Endothelial cell of umbilical vein (primary cell): ENCODE measurements around the gene FOXC1. TPM values are rescaled to one million over a fixed set of nuclear protein-coding genes. Genes with fewer than 3 reads are reported as not detected.

Experiments used
- BruUV-seq: library from RNA; stranded (reverse); fragments of 400-500 nt; replicated peaks from 2 replicates; lab custom pipeline; 2021; lab: Mats Ljungman, UMichigan
- CTCF ChIA-PET: fragments of 300-600, 350-600 bp; sonication (Branson Sonifier 250); formaldehyde crosslinking; loops from one replicate; lab custom pipeline; 2021; ENCODE audit warnings: antibody characterized with exemption, inconsistent platforms; lab: Charles Lee
- POLR2A ChIA-PET: fragments of 300-600, 350-600 bp; sonication (Branson Sonifier 250); formaldehyde crosslinking; loops from one replicate; lab custom pipeline; 2021; ENCODE audit warnings: antibody characterized with exemption, inconsistent platforms; lab: Charles Lee
- DNase-seq: peaks from one replicate; pipeline ENCODE4 v3.0.0-alpha.2; 2011; ENCODE audit warnings: low read depth, low spot score
- FAIRE-seq: peaks from 2 replicates; lab custom pipeline; 2011; peaks lifted over from hg19 to GRCh38; lab: Jason Lieb, UNC
- H2AFZ ChIP-seq: 2 replicates; pipeline ENCODE4 v1.6.0; 2012; ENCODE audit warnings: low read depth, low read length, control low read depth, inconsistent platforms
- H3K27ac ChIP-seq: 2 replicates; pipeline ENCODE4 v1.5.1; 2011; ENCODE audit warnings: low read depth, mild to moderate bottlenecking, control low read depth, low read length, moderate library complexity; ENCODE audit not compliant: insufficient read depth
- H3K27me3 ChIP-seq, 2 experiments: 2 replicates each; pipeline versions ENCODE4 v1.6.0 to v1.6.1; 2011; ENCODE audit warnings: low read length in 2 of 2, mixed read lengths in 1 of 2; ENCODE audit not compliant: control insufficient read depth in 2 of 2, insufficient read depth in 2 of 2
- H3K36me3 ChIP-seq, 2 experiments: 2 replicates in 1 of 2; 3 replicates in 1 of 2; pipeline ENCODE4 v1.5.1; 2011; ENCODE audit warnings: low read length in 2 of 2, mild to moderate bottlenecking in 1 of 2, moderate library complexity in 1 of 2; ENCODE audit not compliant: control insufficient read depth in 2 of 2, insufficient read depth in 2 of 2; ENCODE audit errors: extremely low read depth in 1 of 2
- H3K4me1 ChIP-seq: 3 replicates; pipeline ENCODE4 v1.5.1; 2011; ENCODE audit warnings: mild to moderate bottlenecking, low read length; ENCODE audit not compliant: control insufficient read depth, insufficient read depth; ENCODE audit errors: extremely low read depth
- H3K4me2 ChIP-seq: 2 replicates; pipeline ENCODE4 v1.6.1; 2011; ENCODE audit warnings: low read length, control low read depth, mixed read lengths; ENCODE audit not compliant: insufficient read depth
- H3K4me3 ChIP-seq, 3 experiments: fragments of 200-600 bp in 1 of 3; sonication (generic), shearing (Covaris generic) in 1 of 3; replicated peaks in 1 of 3; 2 replicates each; pipeline ENCODE4 v1.5.1; 2011 to 2016; ENCODE audit warnings: control low read depth in 3 of 3, low read length in 3 of 3, mild to moderate bottlenecking in 2 of 3, inconsistent platforms in 1 of 3, low read depth in 1 of 3, moderate library complexity in 1 of 3; ENCODE audit not compliant: insufficient read depth in 1 of 3
- H3K79me2 ChIP-seq: 2 replicates; pipeline ENCODE4 v1.6.0; 2012; ENCODE audit warnings: low read length, inconsistent platforms; ENCODE audit not compliant: control insufficient read depth, insufficient read depth
- H3K9ac ChIP-seq: replicated peaks from 2 replicates; pipeline ENCODE3; 2011; ENCODE audit warnings: low read length, control low read depth; ENCODE audit not compliant: insufficient read depth; ENCODE audit errors: extremely low read depth
- H3K9me1 ChIP-seq: replicated peaks from 3 replicates; pipeline ENCODE4 v1.6.0; 2011; ENCODE audit warnings: mild to moderate bottlenecking, low read length; ENCODE audit not compliant: control insufficient read depth, insufficient read depth; ENCODE audit errors: extremely low read depth
- H3K9me3 ChIP-seq: replicated peaks from 2 replicates; pipeline ENCODE4 v1.5.1; 2012; ENCODE audit warnings: low read length, inconsistent platforms; ENCODE audit not compliant: control insufficient read depth, insufficient read depth
- H4K20me1 ChIP-seq: replicated peaks from 2 replicates; pipeline ENCODE3; 2011; ENCODE audit warnings: mild to moderate bottlenecking, low read length; ENCODE audit not compliant: control insufficient read depth, insufficient read depth; ENCODE audit errors: extremely low read depth
- CTCF ChIP-seq, 2 donors: IDR thresholded peaks; 1 replicate in 1 of 2; 2 replicates in 1 of 2; pipeline ENCODE4 v1.5.1; 2011; ENCODE audit warnings: low read length in 2 of 2, mild to moderate bottlenecking in 2 of 2, moderate library complexity in 2 of 2, control low read depth in 1 of 2, inconsistent platforms in 1 of 2, low read depth in 1 of 2; ENCODE audit not compliant: insufficient read depth in 1 of 2; ENCODE audit errors: extremely low read depth in 1 of 2
- FOS ChIP-seq: IDR thresholded peaks from 2 replicates; pipeline ENCODE4 v1.6.1; 2011; ENCODE audit warnings: mild to moderate bottlenecking, low read length, moderate library complexity, borderline replicate concordance; ENCODE audit not compliant: insufficient read depth
- GATA2 ChIP-seq: IDR thresholded peaks from 2 replicates; pipeline ENCODE4 v1.7.0; 2011; ENCODE audit warnings: low read depth, mild to moderate bottlenecking, moderate library complexity, mixed read lengths, low read length; ENCODE audit not compliant: insufficient read length, insufficient read depth
- JUN ChIP-seq: IDR thresholded peaks from 2 replicates; pipeline ENCODE4 v1.6.1; 2011; ENCODE audit warnings: borderline replicate concordance, low read depth; ENCODE audit not compliant: insufficient read length, insufficient read depth
- MYC ChIP-seq: IDR thresholded peaks from one replicate; pipeline ENCODE4 v1.6.1; 2011; ENCODE audit warnings: mild to moderate bottlenecking, low read depth, low read length
- POLR2A ChIP-seq: IDR thresholded peaks from 2 replicates; pipeline ENCODE4 v1.6.1; 2012; ENCODE audit warnings: low read depth, mild to moderate bottlenecking, control low read depth, low read length
- POLR2AphosphoS5 ChIP-seq: IDR thresholded peaks from 2 replicates; pipeline ENCODE4 v1.6.1; 2012; ENCODE audit warnings: low read depth, mild to moderate bottlenecking, control low read depth, low read length, moderate library complexity; ENCODE audit not compliant: insufficient read depth
- dilution Hi-C: fragments of 300-500 bp; cut with MboI; formaldehyde crosslinking; loops from one replicate; pipeline ENCODE4 v1.15.0; 2019; ENCODE audit warnings: low sequenced_read_pairs; ENCODE audit not compliant: extremely low pct_ligation_motif_present
- intact Hi-C: fragments of 100-400 bp; cut with micrococcal nuclease; formaldehyde crosslinking; loops from one replicate; pipeline ENCODE4 v1.10.0; 2022
- polyA plus RNA-seq, 4 experiments: library from polyadenylated mRNA; depleted of rRNA in 3 of 4; stranded (reverse) in 3 of 4; unstranded in 1 of 4; fragments of >200 nt; gene quantifications; 2 replicates each; pipeline versions ENCODE4 v1.2.1 to v1.2.3, GENCODE V29; 2011 to 2012; ENCODE audit warnings: missing spikeins in 1 of 4
- total RNA-seq: library from RNA; stranded (reverse); gene quantifications from 2 replicates; pipeline ENCODE4 v1.2.3, GENCODE V29; 2021

The FOXC1 gene
- total and polyA plus RNA-seq, 2 donors (not counting 3 experiments of a cell fraction or from before 2014, with no cell fraction given) = 6.4 to 16.4 TPM

GRCh38 chr6:1621070-1621701 is 11.5 kb downstream of the FOXC1 start:
- Histone ChIP-seq H3K79me2 (peaks cover 12% of the 10 kb centered on the region), H3K4me2 (no peak overlapping the region), H3K36me3 (no peaks in the 10 kb centered on the region), H3K9me1 (no peaks in the 10 kb centered on the region), H3K9ac (no peak overlapping the region), H3K9me3 (no peaks in the 10 kb centered on the region), H3K27ac (no peak overlapping the region), H3K4me1 (peaks cover 47% of the 10 kb centered on the region), H4K20me1 (no peaks in the 10 kb centered on the region), H3K27me3 (peaks cover 3 to 11% of the 10 kb centered on the region in 2 experiments), H2AFZ (no peak overlapping the region), H3K4me3 (no peak overlapping the region)
- FAIRE-seq (no peak), DNase-seq (no peak)
- dilution Hi-C loops = loop anchor here (25.0 kb wide), 1 partner anchor 491 kb away; no protein-coding TSS in a partner anchor
- BruUV-seq = no TSS peak
- ChIA-PET CTCF (no interaction called here), POLR2A (no interaction called here)
- intact Hi-C loops = no loop called here
- TF ChIP-seq CTCF (IDR thresholded peaks at IDR 0.05; ENCODE audit: extremely low read depth in 1 of 2, insufficient read depth in 1 of 2, low read depth in 1 of 2, low read length in 2 of 2) (no peak), MYC (no peak), FOS (no peak), GATA2 (no peak), JUN (no peak), POLR2A (no peak), POLR2AphosphoS5 (no peak)
